CD4-positive, alpha-beta T cell treated with Interleukin-17A for 1 hour (primary cell): ENCODE results near the gene TMBIM6.

Source experiments
- DNase-seq: peaks from one replicate; pipeline ENCODE4 v3.0.0-alpha.2; 2020

Gene TMBIM6

GRCh38 chr12:49798934-49799333 is 57.6 kb downstream of the TMBIM6 start:
- DNase-seq = no peak

DNA sequence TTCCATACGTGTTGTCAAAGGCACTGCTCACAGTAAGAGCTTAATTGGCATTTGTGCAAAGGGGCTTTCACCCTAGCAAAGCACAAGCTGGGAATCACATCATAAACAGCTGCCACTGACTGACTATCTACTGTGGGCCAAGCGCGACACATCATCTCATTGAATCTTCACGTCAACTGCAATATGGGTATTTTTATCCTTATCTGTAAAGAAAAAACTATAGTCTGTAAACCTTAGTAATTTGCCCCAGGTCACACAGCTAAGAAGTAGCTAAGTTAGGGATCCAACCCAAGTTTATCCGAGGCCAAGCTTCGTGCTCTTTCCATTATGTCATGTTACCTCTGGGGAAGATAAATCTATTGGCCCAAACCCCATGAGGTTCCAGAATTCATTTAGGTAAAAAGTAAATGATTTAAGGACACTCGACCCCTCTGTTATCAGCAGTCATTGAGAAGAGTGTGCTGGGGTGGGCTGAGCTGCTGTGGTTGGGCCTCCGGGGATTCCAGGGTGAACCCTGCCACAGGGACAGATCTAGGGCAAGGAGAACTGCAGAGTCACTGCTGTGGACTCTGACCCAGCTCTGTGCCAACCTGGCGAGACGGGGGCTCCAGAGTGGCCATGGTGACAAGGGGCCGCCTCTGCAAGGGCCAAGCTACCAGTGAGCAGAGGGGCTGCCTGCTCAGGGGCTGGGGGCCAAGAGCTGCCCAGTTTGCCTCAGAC is 59.2 kb downstream of the TMBIM6 start:
- DNase-seq = no peak

GRCh38 chr12:49801141-49802063 is 60.0 kb downstream of the TMBIM6 start:
- DNase-seq = no peak

GRCh38 chr12:49803693-49804450 is 62.5 kb downstream of the TMBIM6 start:
- DNase-seq = no peak

GRCh38 chr12:49804821-49805220 is 63.5 kb downstream of the TMBIM6 start:
- DNase-seq = no peak

DNA sequence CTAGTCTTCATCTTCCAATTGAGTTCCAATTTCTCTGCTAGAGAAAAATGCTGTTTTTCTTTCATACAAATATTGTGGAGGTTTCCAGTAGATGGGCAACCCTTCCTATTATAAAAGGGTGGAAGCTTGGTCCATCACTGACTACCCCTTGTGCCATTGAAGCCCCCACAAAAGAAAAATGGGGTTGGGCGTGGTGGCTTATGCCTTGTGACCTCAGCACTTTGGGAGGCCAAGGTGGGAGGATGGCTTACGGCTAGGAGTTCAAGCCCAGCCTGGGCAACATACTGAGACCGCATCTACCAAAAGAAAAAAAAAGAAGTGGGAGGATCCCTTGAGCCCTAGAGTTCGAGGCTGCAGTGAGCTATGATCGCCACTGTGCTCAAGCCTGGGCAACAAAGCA is 64.1 kb downstream of the TMBIM6 start:
- no peak for DNase-seq

- DNase-seq = no peak
Measured at GRCh38 chr12:49806321-49806813, 65.0 kb downstream of the TMBIM6 start.

GRCh38 chr12:49806877-49807276 is 65.5 kb downstream of the TMBIM6 start:
- DNase-seq = no peak

- DNase-seq = no peak
Measured at GRCh38 chr12:49807991-49808580, 66.7 kb downstream of the TMBIM6 start.

GRCh38 chr12:49808686-49809380 is 67.5 kb downstream of the TMBIM6 start:
- DNase-seq = no peak

DNA sequence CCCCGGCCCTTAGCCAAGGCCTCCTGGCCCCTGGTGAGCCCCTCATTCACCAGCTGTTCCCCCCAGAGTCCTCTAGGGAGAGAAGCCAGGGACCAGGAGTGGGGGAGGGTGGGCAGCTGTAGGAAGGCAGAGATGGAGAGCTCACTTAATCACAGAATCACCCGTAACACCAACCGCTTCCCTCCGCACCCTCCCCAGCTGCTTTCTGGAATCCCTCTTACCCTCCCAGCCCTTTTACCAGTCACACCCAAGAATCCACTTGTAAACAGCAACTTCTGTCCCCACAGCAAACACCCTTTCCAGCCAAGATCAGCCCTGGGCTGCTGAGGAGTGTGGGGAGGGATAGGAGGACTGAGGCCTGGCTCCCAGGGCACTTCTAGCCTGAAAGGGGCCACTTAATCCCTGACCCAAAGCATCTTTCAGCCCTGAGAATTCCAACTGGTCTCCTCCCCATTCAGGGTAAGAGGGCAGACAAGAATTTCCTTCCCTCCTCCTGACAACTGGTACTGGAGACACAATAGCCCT is 68.1 kb downstream of the TMBIM6 start:
- no peak for DNase-seq

GRCh38 chr12:49809906-49810389 is 68.6 kb downstream of the TMBIM6 start:
- no peak for DNase-seq

DNA sequence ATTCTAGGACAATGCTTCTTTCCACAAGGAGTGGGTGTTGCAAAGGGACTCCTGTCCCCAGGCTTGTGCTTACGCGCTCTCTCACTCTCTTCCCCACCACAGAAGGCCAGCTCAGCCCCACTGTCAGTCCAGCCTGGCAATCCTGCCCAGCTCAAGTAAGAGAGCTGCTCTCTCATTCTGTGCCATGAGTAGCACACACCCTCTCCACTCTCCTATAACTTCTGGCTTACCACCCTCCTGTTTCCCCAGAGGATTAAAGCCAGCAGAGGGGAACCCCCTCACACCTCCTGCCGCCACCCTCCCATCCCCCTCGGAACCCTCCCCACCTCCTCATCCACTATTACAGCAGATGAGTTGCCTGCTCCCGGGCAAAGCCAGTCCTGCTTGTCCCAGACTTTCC is 69.8 kb downstream of the TMBIM6 start:
- DNase-seq = no peak

DNA sequence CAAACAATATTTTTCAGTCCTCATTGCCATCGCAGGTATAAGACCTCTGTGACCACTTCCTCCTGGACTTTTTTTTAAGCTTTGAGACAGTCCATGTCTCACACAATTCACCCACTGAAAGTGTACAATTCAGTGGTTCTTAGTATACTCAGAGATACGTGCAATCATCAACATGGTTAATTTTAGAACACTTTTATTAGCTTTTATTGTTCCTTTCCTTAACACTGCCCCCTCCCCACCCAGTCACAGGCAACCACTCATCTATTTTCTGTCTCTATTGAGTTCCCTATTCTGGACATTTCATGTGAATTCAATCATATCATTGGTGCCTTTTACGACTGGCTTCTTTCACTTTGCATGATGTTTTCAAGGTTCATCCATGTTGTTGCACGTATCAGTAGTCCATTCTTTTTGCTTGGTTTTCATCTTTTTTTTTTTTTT is 70.6 kb downstream of the TMBIM6 start:
- DNase-seq = no peak

DNA sequence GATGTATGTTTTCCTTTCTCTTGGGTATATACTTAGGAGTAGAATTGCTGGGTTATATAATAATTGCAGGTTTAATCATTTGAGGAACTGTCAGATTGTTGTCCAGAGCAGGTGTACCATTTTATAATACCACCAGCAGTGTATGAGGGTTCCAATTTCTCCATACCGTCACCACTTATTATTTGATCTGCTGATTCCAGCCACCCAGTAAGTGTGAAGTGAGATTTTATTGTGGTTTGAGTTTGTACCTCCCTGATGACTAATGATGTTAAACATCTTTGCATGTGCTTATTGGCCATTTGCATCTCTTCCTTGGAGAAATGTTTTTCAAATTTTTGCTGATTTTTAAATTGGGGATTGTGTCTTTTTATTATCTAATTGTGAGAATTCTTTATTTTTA is 71.8 kb downstream of the TMBIM6 start:
- no peak for DNase-seq
